ENCODE data around the gene GRID1.

GRID1 gene

GRCh38 chr10:86019141-86019540 is 347.5 kb downstream of the GRID1 start:
- no peak for DNase-seq

DNA sequence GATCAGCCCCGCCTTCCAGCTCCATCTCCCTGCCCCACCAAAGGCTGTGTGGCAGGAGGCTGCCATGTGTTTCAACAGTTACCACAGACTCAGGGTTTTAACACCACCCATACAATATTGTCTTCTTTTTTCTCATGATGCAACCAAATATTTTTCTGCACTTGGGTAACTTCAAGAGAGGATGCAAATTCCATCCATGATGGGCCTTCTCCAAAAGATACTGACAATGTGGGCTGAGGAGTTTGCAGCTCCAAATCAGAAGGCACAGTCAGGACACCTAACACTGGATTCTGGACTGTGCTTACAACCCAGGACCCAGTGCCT is 347.9 kb downstream of the GRID1 start:
- no peak for DNase-seq

DNA sequence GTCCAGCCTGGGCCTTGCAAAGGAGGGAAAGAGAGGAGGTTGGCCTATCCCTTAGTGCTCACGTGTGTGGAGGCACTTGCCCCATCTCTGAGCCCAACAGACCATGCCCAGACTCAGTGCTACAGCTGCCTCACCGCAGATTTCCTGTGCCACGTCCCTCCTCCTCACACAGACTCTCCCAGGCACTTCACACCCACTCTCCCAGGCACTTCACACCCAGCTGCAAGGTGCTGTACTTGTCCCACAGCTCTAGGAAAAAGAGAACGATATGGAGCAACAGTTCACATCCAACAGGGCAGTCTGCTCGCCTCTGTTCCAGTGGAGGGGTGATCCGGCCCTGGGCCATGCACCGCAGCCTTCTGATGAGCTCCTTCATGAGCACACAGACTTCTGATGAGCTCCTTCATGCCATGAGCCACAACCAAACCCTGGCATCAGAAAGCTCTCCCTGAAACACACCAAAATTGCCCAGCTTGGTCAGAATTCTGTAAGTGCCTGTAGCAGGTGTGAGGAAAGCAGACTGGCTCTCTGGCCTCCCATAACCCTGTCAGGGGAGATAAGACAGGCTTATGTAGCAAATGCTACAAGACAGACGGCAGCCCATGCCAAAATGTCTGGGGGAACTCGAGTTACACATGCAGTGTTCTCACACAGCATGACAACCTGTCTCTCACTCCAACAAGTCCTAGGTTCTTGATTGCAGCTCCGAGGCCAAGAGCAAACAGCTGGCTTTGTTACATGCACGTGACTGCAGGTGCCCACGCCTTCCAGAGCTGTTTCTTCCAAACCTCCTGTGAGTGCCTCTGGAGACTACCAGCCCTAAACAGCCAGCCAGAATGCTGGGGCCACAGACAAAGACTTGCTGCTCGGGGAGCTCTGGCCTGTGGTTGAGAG is 348.5 kb downstream of the GRID1 start:
- no peak for DNase-seq

- no peak for DNase-seq
Observed at GRCh38 chr10:86013568-86013967, 353.0 kb downstream of the GRID1 start.

GRCh38 chr10:86007171-86007570 is 359.4 kb downstream of the GRID1 start:
- no peak for DNase-seq

DNA sequence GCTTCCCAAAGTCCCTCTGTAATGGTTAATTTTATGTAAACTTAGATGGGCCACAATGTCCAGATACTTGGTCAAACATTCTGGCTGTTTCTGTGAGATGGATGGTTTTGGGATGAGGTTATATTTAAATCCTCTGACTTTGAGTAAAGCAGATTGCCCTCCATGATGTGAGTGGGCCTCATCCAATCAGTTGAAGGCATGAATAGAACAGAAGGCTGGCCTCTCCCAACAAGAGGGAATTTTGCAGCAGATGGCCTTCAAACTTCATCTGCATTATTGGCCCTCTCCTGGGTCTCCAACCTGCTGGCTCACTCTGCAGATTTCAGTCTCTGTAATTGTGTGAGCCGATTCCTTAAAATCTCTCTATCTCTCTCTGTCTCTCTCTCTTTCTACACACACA is 362.3 kb downstream of the GRID1 start:
- no peak for DNase-seq

GRCh38 chr10:86003201-86003621 is 363.4 kb downstream of the GRID1 start:
- DNase-seq = no peak

GRCh38 chr10:86001521-86001920 is 365.1 kb downstream of the GRID1 start:
- DNase-seq = no peak

DNA sequence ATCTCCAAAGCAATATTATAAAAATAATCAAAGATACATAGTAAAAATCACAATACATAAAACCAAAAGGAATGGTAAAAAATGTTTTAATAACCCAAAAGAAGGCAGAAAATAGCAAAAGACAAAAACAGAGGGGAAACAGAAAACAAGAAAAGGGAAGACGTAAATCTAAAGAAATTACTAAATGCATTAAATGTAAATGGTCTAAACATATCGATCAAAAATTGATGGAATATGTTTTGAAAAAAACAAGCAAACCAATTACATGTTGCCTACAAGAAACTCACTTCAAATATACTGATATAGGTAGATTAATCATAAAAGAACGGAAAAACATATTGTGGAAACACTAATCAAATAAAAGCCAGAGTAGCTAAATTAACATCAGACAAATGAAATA is 369.1 kb downstream of the GRID1 start:
- no peak for DNase-seq

DNA sequence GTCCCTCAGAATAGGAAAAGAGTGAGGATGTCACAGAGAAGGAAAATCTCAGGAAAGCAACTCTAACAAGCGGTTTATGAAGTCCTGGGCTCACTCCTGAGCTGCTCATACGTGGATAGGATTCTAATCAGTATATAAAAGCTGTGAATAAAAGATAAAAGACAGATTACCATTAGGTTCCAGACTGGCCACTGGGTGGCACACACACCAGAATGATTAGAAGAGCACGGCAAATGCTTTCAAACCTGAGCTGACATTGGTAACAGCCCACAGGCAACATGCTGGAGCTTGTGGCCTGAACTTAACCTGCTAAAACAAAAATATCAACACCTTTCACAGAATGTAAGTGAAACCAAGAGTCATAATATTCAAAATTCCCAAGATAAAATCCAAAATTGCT is 370.8 kb downstream of the GRID1 start:
- no peak for DNase-seq

- DNase-seq = no peak
Observed at GRCh38 chr10:85993840-85994507, 372.6 kb downstream of the GRID1 start.

- DNase-seq = no peak
Observed at GRCh38 chr10:85993140-85993539, 373.5 kb downstream of the GRID1 start.

DNA sequence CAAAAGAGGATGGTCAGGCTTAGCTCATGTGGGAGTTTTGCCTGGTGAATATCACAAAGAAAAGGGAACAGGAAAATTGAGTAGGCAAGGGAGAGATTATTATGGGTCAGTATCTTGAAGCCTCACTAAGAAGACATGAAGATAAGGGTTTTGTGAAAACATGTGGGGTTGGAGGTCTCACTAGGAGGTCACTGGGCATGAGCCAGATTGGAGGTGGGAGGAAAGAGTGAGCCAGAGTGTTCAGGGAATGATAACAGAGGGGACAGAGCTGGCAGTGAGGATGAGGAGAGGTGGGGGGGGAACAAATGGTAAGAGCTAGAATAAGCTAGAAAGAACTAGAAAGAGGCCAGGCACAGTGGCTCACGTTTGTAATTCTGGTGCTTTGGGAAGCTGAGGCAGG is 374.3 kb downstream of the GRID1 start:
- DNase-seq = no peak

GRCh38 chr10:85986777-85987176 is 379.8 kb downstream of the GRID1 start:
- no peak for DNase-seq

GRCh38 chr10:85983051-85983450 is 383.5 kb downstream of the GRID1 start:
- no peak for DNase-seq

GRCh38 chr10:85979598-85979997 is 387.0 kb downstream of the GRID1 start:
- no peak for DNase-seq

DNA sequence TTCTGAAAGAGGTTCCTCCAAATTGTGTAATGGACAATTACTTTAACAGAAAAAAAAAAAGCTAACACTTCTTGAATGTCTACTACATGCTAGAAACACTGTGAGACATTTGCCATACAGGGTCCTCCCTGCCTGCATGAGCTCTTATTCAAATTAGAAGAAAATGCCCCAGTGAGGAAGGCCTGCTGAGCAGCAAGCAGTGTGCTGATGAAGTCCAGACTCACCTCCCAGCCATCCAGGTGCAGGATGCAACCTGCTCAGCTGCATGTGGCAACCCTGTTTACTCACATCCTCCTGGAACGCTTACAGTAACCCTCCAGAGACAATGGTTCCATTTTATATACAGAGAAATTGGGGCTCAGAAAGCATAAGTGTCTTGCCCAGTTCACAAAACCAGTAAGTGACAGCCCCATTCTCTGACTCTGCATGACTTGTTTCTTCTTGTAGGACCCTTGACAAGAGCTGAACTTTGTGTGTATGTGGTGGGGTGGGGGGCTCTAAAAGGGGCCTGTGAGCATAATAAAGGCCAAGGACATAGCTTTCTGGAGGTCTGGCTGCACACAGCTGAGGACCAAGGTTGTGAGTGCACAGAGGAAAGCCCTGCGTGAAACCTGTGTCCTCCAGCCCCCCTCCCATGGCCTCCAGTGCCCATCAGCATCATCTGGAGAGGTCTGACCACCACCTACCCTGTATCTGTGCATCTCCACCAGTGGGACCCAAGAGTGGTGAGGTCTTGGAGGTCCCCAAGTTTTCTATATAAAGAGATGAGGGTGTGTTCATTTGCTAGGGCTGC is 387.8 kb downstream of the GRID1 start:
- DNase-seq = no peak

DNA sequence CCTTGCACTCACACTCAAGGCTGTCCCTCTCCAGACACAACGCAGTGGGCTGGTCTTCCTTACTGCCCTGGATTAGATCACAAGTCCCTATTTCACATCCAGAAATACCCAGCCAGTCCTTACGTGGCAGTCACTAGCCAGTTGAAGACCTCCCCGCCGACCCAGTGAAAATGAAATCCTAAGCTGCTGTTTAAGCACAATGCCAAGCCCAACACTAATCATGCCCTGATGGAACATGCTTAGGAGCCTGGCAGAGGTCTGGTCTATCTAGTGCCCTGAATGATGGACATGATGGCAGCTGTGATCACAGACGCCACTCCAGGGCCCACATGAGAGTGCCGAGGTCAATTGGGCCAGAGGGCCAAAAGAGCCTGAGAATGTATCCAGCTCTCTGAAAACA is 389.0 kb downstream of the GRID1 start:
- no peak for DNase-seq

- DNase-seq = no peak
Observed at GRCh38 chr10:85976267-85976793, 390.3 kb downstream of the GRID1 start.

GRCh38 chr10:85971494-85971893 is 395.1 kb downstream of the GRID1 start:
- no peak for DNase-seq

GRCh38 chr10:85967594-85967993 is 399.0 kb downstream of the GRID1 start:
- DNase-seq = no peak

- no peak for DNase-seq
Observed at GRCh38 chr10:85961479-85962067, 405.0 kb downstream of the GRID1 start.

GRCh38 chr10:85961073-85961472 is 405.5 kb downstream of the GRID1 start:
- DNase-seq = no peak

Data from activated T-cell treated with anti-CD3 and anti-CD28 coated beads, Interleukin-2, amount 50 U/mL, for 1 hour (primary cell).